B cell (primary cell): ENCODE data around the gene LCORL. TPM values are rescaled to one million over a fixed set of nuclear protein-coding genes. Genes with fewer than 3 reads are reported as not detected.

Experiments
- ATAC-seq: fragments of 200-7000 bp; cut with Tn5 transposase; one replicate; pipeline ENCODE4 v1.10.0; 2021; ENCODE audit warnings: low read depth, mild to moderate bottlenecking, moderate number of reproducible peaks, moderate library complexity
- CTCF ChIA-PET: fragments of 350-600 bp; sonication (Branson Sonifier 250); formaldehyde crosslinking; loops from one replicate; lab custom pipeline; 2021; ENCODE audit warnings: antibody characterized with exemption, inconsistent platforms; lab: Charles Lee
- POLR2A ChIA-PET: fragments of 350-600 bp; sonication (Branson Sonifier 250); formaldehyde crosslinking; loops from one replicate; lab custom pipeline; 2021; ENCODE audit warnings: antibody characterized with exemption; lab: Charles Lee
- DNase-seq: peaks from one replicate; pipeline ENCODE4 v3.0.0; 2013
- H2AFZ ChIP-seq: 2 replicates; pipeline ENCODE4 v1.6.1; 2012; ENCODE audit warnings: mild to moderate bottlenecking, low read depth, low read length; ENCODE audit not compliant: insufficient read depth, poor library complexity, severe bottlenecking
- H3K27ac ChIP-seq, 2 donors: 1 replicate in 1 of 2; 2 replicates in 1 of 2; pipeline ENCODE4 v1.5.1; 2012 to 2013; ENCODE audit warnings: low read length in 2 of 2, mild to moderate bottlenecking in 2 of 2, moderate library complexity in 1 of 2
- H3K27me3 ChIP-seq, 4 experiments: fragments of 200-600 bp in 1 of 4; sonication (generic) in 1 of 4; replicated peaks in 1 of 4; 1 replicate in 2 of 4; 2 replicates in 2 of 4; pipeline versions ENCODE4 v1.6.1 to v1.7.0; 2013 to 2016; ENCODE audit warnings: low read length in 3 of 4, mild to moderate bottlenecking in 2 of 4, mixed read lengths in 1 of 4, moderate library complexity in 1 of 4; ENCODE audit not compliant: insufficient read depth in 4 of 4, control insufficient read depth in 3 of 4; ENCODE audit errors: control extremely low read depth in 1 of 4
- H3K36me3 ChIP-seq, 2 experiments: replicated peaks in 1 of 2; 1 replicate in 1 of 2; 2 replicates in 1 of 2; pipeline versions ENCODE4 v1.6.1 to v1.7.1; 2013; ENCODE audit warnings: low read length in 1 of 2; ENCODE audit not compliant: insufficient read depth in 2 of 2, control insufficient read depth in 1 of 2; ENCODE audit errors: control extremely low read depth in 1 of 2, extremely low read depth in 1 of 2
- H3K4me1 ChIP-seq, 2 donors: fragments of 200-600 bp in 1 of 2; sonication (generic) in 1 of 2; 1 replicate in 1 of 2; 2 replicates in 1 of 2; pipeline versions ENCODE4 v1.5.1 to v1.6.1; 2013 to 2017; ENCODE audit warnings: low read length in 2 of 2; ENCODE audit not compliant: control insufficient read depth in 2 of 2, insufficient read depth in 2 of 2
- H3K4me2 ChIP-seq: replicated peaks from 2 replicates; pipeline ENCODE3; 2012; ENCODE audit warnings: mild to moderate bottlenecking, low read depth, low read length; ENCODE audit not compliant: poor library complexity, severe bottlenecking
- H3K4me3 ChIP-seq, 5 experiments: fragments of 200-600 bp in 1 of 5; sonication (generic) in 1 of 5; 1 replicate in 3 of 5; 2 replicates in 2 of 5; pipeline versions ENCODE4 v1.5.1 to v1.7.0; 2011 to 2016; ENCODE audit warnings: low read length in 4 of 5, mild to moderate bottlenecking in 4 of 5, low read depth in 2 of 5, control low read depth in 1 of 5, moderate library complexity in 1 of 5; ENCODE audit not compliant: insufficient read depth in 1 of 5; ENCODE audit errors: control extremely low read depth in 1 of 5, extremely low read depth in 1 of 5
- H3K79me2 ChIP-seq: fragments of 200-600 bp; sonication (generic); one replicate; pipeline ENCODE4 v1.6.0; 2016; ENCODE audit warnings: low read length; ENCODE audit not compliant: control insufficient read depth, insufficient read depth
- H3K9ac ChIP-seq: fragments of 200-600 bp; sonication (generic); 2 replicates; pipeline ENCODE4 v1.6.1; 2017; ENCODE audit warnings: mild to moderate bottlenecking, low read length, moderate library complexity
- H3K9me3 ChIP-seq, 3 donors: one replicate each; pipeline versions ENCODE4 v1.6.1 to v1.7.1; 2013; ENCODE audit warnings: low read length in 2 of 3; ENCODE audit not compliant: control insufficient read depth in 2 of 3, insufficient read depth in 1 of 3; ENCODE audit errors: control extremely low read depth in 1 of 3
- H4K20me1 ChIP-seq: 2 replicates; pipeline ENCODE4 v1.6.0; 2012; ENCODE audit warnings: mild to moderate bottlenecking, low read length; ENCODE audit not compliant: insufficient read depth, control insufficient read depth, poor library complexity, severe bottlenecking
- H3K27ac Mint-ChIP-seq: one replicate; pipeline ENCODE4 v1.8.0; 2021; ENCODE audit warnings: mixed read lengths
- H3K27me3 Mint-ChIP-seq: one replicate; pipeline ENCODE4 v1.8.0; 2021; ENCODE audit warnings: mixed read lengths
- H3K4me1 Mint-ChIP-seq: one replicate; pipeline ENCODE4 v1.8.0; 2021; ENCODE audit warnings: mixed read lengths
- H3K4me3 Mint-ChIP-seq: one replicate; pipeline ENCODE4 v1.8.0; 2021; ENCODE audit warnings: mixed read lengths
- H3K9me3 Mint-ChIP-seq: one replicate; pipeline ENCODE4 v1.8.0; 2022; ENCODE audit warnings: mixed read lengths; ENCODE audit not compliant: insufficient read depth
- CTCF ChIP-seq: fragments of 200-600 bp; IDR thresholded peaks from one replicate; pipeline ENCODE4 v1.8.0; 2022; ENCODE audit warnings: antibody characterized with exemption, mild to moderate bottlenecking
- EZH2 ChIP-seq: IDR thresholded peaks from 2 replicates; pipeline ENCODE4 v1.6.1; 2012; ENCODE audit warnings: borderline replicate concordance, low read depth, mild to moderate bottlenecking, moderate library complexity, low read length; ENCODE audit not compliant: insufficient read depth, poor library complexity, severe bottlenecking
- WGBS: methylation state at CpG from one replicate; pipeline ENCODE4 v1.1.5; 2013; ENCODE audit warnings: missing lambda C conversion rate; ENCODE audit not compliant: insufficient coverage; 5-methylcytosine and 5-hydroxymethylcytosine counted together
- intact Hi-C: fragments of 100-400 bp; cut with micrococcal nuclease; formaldehyde crosslinking; loops from one replicate; pipeline ENCODE4 v1.10.0; 2022
- polyA plus RNA-seq: library from polyadenylated mRNA; depleted of rRNA; stranded (reverse); fragments of >200 nt; gene quantifications from 2 replicates; pipeline ENCODE4 v1.2.3, GENCODE V29; 2012
- total RNA-seq, 2 donors: library from RNA; stranded (reverse); fragments of 120-200 nt in 1 of 2; gene quantifications; 1 replicate in 1 of 2; 2 replicates in 1 of 2; pipeline versions ENCODE4 v1.2.3 to v1.2.4, GENCODE V29; 2013 to 2022

The LCORL gene
- total and polyA plus RNA-seq, 2 donors (not counting 1 experiment from before 2014, with no cell fraction given) = 1.2 to 31.3 TPM

- Mint-ChIP-seq H3K27ac (no peak overlapping the region), H3K9me3 (no peaks in the 10 kb centered on the region), H3K4me3 (no peak overlapping the region), H3K27me3 (peaks cover 10% of the 10 kb centered on the region), H3K4me1 (peaks cover 4% of the 10 kb centered on the region)
- Histone ChIP-seq H3K27ac (no peak overlapping the region), H3K9me3 (no peaks in the 10 kb centered on the region), H3K27me3 (peaks cover 0 to 4% (median 0%) of the 10 kb centered on the region in 4 experiments), H3K36me3 (no peaks in the 10 kb centered on the region), H3K4me2 (no peak overlapping the region), H3K9ac (no peak overlapping the region), H2AFZ (no peak overlapping the region), H3K4me3 (no peak overlapping the region), H3K4me1 (peaks cover 3 to 4% of the 10 kb centered on the region in 2 donors), H3K79me2 (no peaks in the 10 kb centered on the region), H4K20me1 (no peaks in the 10 kb centered on the region)
- no peak for TF ChIP-seq EZH2
- no peak for TF ChIP-seq CTCF
- 100% methylated on average over 1 of the region's 1 CpG for WGBS
- ChIA-PET POLR2A (no interaction called here), CTCF (no interaction called here)
- no peak for DNase-seq
- ATAC-seq = no peak
- intact Hi-C loops = no loop called here
Measured at GRCh38 chr4:18052158-18052557, 30.6 kb upstream of the LCORL start.

GRCh38 chr4:18051281-18051680, 29.7 kb upstream of the LCORL start:
- no peak overlapping the region for H3K27ac ChIP-seq
- CTCF ChIA-PET = no interaction called here
- H3K79me2 ChIP-seq = no peaks in the 10 kb centered on the region
- H3K4me3 ChIP-seq = no peak overlapping the region
- no peak overlapping the region for H3K4me3 Mint-ChIP-seq
- no peaks in the 10 kb centered on the region for H4K20me1 ChIP-seq
- no peaks in the 10 kb centered on the region for H3K9me3 ChIP-seq
- no peak overlapping the region for H3K9ac ChIP-seq
- POLR2A ChIA-PET = no interaction called here
- no peak overlapping the region for H2AFZ ChIP-seq
- H3K27ac Mint-ChIP-seq = no peak overlapping the region
- intact Hi-C loops = no loop called here
- peaks cover 0 to 4% (median 0%) of the 10 kb centered on the region in 4 experiments for H3K27me3 ChIP-seq
- ATAC-seq (no peak), DNase-seq (no peak)
- no peak overlapping the region for H3K4me2 ChIP-seq
- no peaks in the 10 kb centered on the region for H3K4me1 ChIP-seq
- no peaks in the 10 kb centered on the region for H3K9me3 Mint-ChIP-seq
- no CpG with 5 or more reads among the region's 2 CpGs for WGBS
- no peak for TF ChIP-seq EZH2
- TF ChIP-seq CTCF = no peak
- peaks cover 10% of the 10 kb centered on the region for H3K27me3 Mint-ChIP-seq
- H3K36me3 ChIP-seq = no peaks in the 10 kb centered on the region
- H3K4me1 Mint-ChIP-seq = peaks cover 2% of the 10 kb centered on the region
